ENCODE data around the gene MATN4.
A peak's percentile ranks its signal among the peaks of the same experiment; 100 is the strongest.

MATN4 gene

GRCh38 chr20:45297786-45298497 lies 10.2 kb downstream of the MATN4 start:
- Histone ChIP-seq H3K14ac (ENCODE audit: low read length in 2 of 2) (no peak overlapping the region), H3K4ac (ENCODE audit: low read depth in 1 of 2, low read length in 2 of 2) (no peak overlapping the region), H3K23ac (ENCODE audit: low read length in 2 of 2) (no peak overlapping the region), H3K27ac (ENCODE audit: low read length, poor library complexity, severe bottlenecking) (no peak overlapping the region), H2BK15ac (ENCODE audit: low read depth, poor library complexity, severe bottlenecking) (no peak overlapping the region), H3K36me3 (ENCODE audit: control insufficient read depth in 1 of 2, insufficient read depth in 2 of 2, low read depth in 1 of 2, low read length in 2 of 2) (no peaks in the 10 kb centered on the region), H3K79me1 (replicated peaks; ENCODE audit: low read length, poor library complexity, severe bottlenecking) (no peaks in the 10 kb centered on the region), H2BK5ac (ENCODE audit: low read depth, low read length, poor library complexity, severe bottlenecking) (no peak overlapping the region), H3K18ac (ENCODE audit: low read depth in 1 of 2, low read length in 2 of 2) (no peak overlapping the region), H3K4me2 (ENCODE audit: low read length, poor library complexity, severe bottlenecking) (no peak overlapping the region), H3K27me3 (ENCODE audit: control insufficient read depth in 1 of 2, insufficient read depth in 1 of 2, low read length in 2 of 2) (peaks cover 0 to 13% of the 10 kb centered on the region in 2 experiments), H2BK12ac (ENCODE audit: low read length in 2 of 2) (no peak overlapping the region), H3K4me3 (ENCODE audit: insufficient read depth in 1 of 2, low read depth in 1 of 2, low read length in 2 of 2) (no peak overlapping the region), H2AFZ (ENCODE audit: low read depth, low read length) (no peak overlapping the region), H3K4me1 (ENCODE audit: control insufficient read depth, insufficient read depth, low read depth, low read length) (peaks cover 8% of the 10 kb centered on the region), H3K9me3 (ENCODE audit: control insufficient read depth, low read length) (no peaks in the 10 kb centered on the region), H2BK120ac (ENCODE audit: low read depth, low read length) (no peak overlapping the region), H4K91ac (ENCODE audit: low read length) (no peak overlapping the region), H2AK5ac (ENCODE audit: low read length, severe bottlenecking) (no peak overlapping the region), H3K9ac (ENCODE audit: low read length) (no peak overlapping the region), H4K8ac (ENCODE audit: low read length) (no peak overlapping the region)
- DNase-seq, result no peak
- WGBS, result 94% methylated on average over 52 of the region's 52 CpGs

GRCh38 chr20:45294659-45295058 lies 13.4 kb downstream of the MATN4 start:
- no peak overlapping the region for H4K8ac ChIP-seq (ENCODE audit: low read length)
- H3K9me3 ChIP-seq (ENCODE audit: control insufficient read depth, low read length), result no peaks in the 10 kb centered on the region
- no peak overlapping the region for H3K4me3 ChIP-seq (ENCODE audit: insufficient read depth in 1 of 2, low read depth in 1 of 2, low read length in 2 of 2)
- no peak overlapping the region for H2AK5ac ChIP-seq (ENCODE audit: low read length, severe bottlenecking)
- no peak overlapping the region for H3K27ac ChIP-seq (ENCODE audit: low read length, poor library complexity, severe bottlenecking)
- H2BK120ac ChIP-seq (ENCODE audit: low read depth, low read length), result no peak overlapping the region
- H3K18ac ChIP-seq (ENCODE audit: low read depth in 1 of 2, low read length in 2 of 2), result no peak overlapping the region
- H2BK15ac ChIP-seq (ENCODE audit: low read depth, poor library complexity, severe bottlenecking), result peak overlapping the region; percentile 65
- H2BK12ac ChIP-seq (ENCODE audit: low read length in 2 of 2), result no peak overlapping the region
- H3K4me1 ChIP-seq (ENCODE audit: control insufficient read depth, insufficient read depth, low read depth, low read length), result peaks cover 8% of the 10 kb centered on the region
- H3K27me3 ChIP-seq (ENCODE audit: control insufficient read depth in 1 of 2, insufficient read depth in 1 of 2, low read length in 2 of 2), result peaks cover 0 to 15% of the 10 kb centered on the region in 2 experiments
- no peak overlapping the region for H4K91ac ChIP-seq (ENCODE audit: low read length)
- no peak overlapping the region for H3K4ac ChIP-seq (ENCODE audit: low read depth in 1 of 2, low read length in 2 of 2)
- WGBS, result no CpG with 5 or more reads among the region's 1 CpG
- H3K9ac ChIP-seq (ENCODE audit: low read length), result no peak overlapping the region
- H3K79me1 ChIP-seq (replicated peaks; ENCODE audit: low read length, poor library complexity, severe bottlenecking), result no peaks in the 10 kb centered on the region
- H2AFZ ChIP-seq (ENCODE audit: low read depth, low read length), result no peak overlapping the region
- H3K4me2 ChIP-seq (ENCODE audit: low read length, poor library complexity, severe bottlenecking), result no peak overlapping the region
- no peak overlapping the region for H2BK5ac ChIP-seq (ENCODE audit: low read depth, low read length, poor library complexity, severe bottlenecking)
- H3K14ac ChIP-seq (ENCODE audit: low read length in 2 of 2), result no peak overlapping the region
- no peaks in the 10 kb centered on the region for H3K36me3 ChIP-seq (ENCODE audit: control insufficient read depth in 1 of 2, insufficient read depth in 2 of 2, low read depth in 1 of 2, low read length in 2 of 2)
- no peak overlapping the region for H3K23ac ChIP-seq (ENCODE audit: low read length in 2 of 2)
- DNase-seq, result no peak

DNA sequence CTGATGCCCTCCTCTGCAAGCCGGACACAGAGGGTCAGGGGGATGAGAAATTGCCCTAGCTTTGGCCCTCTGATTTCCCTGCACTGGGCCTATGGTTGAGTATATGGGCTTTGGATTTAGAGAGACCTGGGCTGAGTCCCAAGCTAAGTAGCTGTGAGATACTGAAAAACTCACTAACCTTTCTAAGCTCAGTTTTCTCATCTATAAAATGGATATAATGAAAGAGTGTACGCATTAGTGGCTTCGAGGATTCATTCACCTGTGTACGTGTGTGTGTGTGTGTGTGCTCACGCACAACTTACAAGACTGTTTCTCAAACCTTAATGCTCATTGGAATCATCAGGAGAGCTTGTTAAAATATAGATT lies 14.1 kb downstream of the MATN4 start:
- H4K91ac ChIP-seq (ENCODE audit: low read length), result no peak overlapping the region
- DNase-seq, result no peak

DNA sequence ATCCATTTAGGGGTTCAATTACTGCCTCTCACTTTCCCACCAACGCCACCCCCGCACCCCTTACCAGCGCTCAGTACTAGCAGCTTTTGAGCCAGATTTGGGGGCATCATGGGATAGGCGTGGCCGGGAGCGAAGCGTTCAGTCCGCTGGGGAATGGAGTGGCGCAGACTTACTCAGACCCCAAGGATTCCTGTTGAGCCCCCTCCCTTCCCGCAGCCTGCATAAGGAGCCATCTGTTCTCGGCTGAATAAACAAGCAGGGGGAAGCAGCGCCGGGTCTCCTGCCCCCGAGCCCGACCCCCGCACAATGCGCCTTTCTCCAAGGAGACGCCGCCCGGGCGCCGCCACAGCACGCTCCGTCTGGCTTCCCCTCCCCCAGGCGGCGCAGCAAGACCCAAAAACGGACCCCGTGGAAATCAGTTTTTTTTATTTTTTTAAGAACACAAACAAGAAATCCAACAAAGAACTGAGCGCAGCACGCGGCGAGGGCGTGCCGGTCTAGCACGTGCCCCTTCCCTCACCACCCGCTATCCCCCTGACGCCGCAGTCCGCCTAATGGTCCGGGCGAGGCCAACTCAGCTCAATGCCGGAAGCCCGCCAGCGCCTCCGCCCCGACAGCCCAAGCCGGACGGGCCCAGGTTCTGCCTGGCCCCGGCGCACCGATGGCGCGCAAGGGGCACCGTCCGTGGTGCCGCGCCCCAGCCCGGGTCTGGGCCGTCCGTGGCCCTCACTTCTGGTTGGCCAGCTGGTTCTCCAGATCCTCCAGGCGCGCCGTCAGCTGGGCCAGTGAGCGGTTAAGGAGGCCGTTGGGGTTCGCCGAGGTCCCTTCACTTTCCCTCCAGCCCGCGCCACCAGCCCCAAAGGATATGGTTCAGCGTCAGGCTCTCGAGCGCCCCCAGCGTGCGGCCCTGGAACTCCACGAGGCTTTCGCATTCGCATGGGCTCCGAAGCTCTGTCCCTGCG lies 14.8 kb downstream of the MATN4 start:
- Histone ChIP-seq H4K8ac (ENCODE audit: low read length) (peak overlapping the region; percentile 76), H3K4me3 (ENCODE audit: insufficient read depth in 1 of 2, low read depth in 1 of 2, low read length in 2 of 2) (peak overlapping the region; percentile 64 to 77), H3K9ac (ENCODE audit: low read length) (peak overlapping the region; percentile 66), H3K9me3 (ENCODE audit: control insufficient read depth, low read length) (no peaks in the 10 kb centered on the region), H3K4me2 (ENCODE audit: low read length, poor library complexity, severe bottlenecking) (peak overlapping the region; percentile 93), H3K23ac (ENCODE audit: low read length in 2 of 2) (peak overlapping the region in 1 of 2 experiments; percentile 14), H2BK12ac (ENCODE audit: low read length in 2 of 2) (peak overlapping the region in 1 of 2 experiments; percentile 57), H4K91ac (ENCODE audit: low read length) (peak overlapping the region; percentile 81), H3K27ac (ENCODE audit: low read length, poor library complexity, severe bottlenecking) (no peak overlapping the region), H3K4ac (ENCODE audit: low read depth in 1 of 2, low read length in 2 of 2) (peak overlapping the region in 1 of 2 experiments; percentile 72), H2AK5ac (ENCODE audit: low read length, severe bottlenecking) (no peak overlapping the region), H2AFZ (ENCODE audit: low read depth, low read length) (peak overlapping the region; percentile 95), H3K36me3 (ENCODE audit: control insufficient read depth in 1 of 2, insufficient read depth in 2 of 2, low read depth in 1 of 2, low read length in 2 of 2) (no peaks in the 10 kb centered on the region), H2BK15ac (ENCODE audit: low read depth, poor library complexity, severe bottlenecking) (peak overlapping the region; percentile 87), H3K14ac (ENCODE audit: low read length in 2 of 2) (peak overlapping the region in 1 of 2 experiments; percentile 77), H3K79me1 (replicated peaks; ENCODE audit: low read length, poor library complexity, severe bottlenecking) (no peaks in the 10 kb centered on the region), H3K27me3 (ENCODE audit: control insufficient read depth in 1 of 2, insufficient read depth in 1 of 2, low read length in 2 of 2) (peaks cover 6 to 24% of the 10 kb centered on the region in 2 experiments), H3K4me1 (ENCODE audit: control insufficient read depth, insufficient read depth, low read depth, low read length) (peaks cover 8% of the 10 kb centered on the region), H2BK5ac (ENCODE audit: low read depth, low read length, poor library complexity, severe bottlenecking) (no peak overlapping the region), H2BK120ac (ENCODE audit: low read depth, low read length) (peak overlapping the region; percentile 12), H3K18ac (ENCODE audit: low read depth in 1 of 2, low read length in 2 of 2) (peak overlapping the region; percentile 63 to 91)
- WGBS, result 3% methylated on average over 78 of the region's 79 CpGs
- peak; percentile 73 for DNase-seq

More for the DNA sequence above, 14.1 kb downstream of the MATN4 start:
- Histone ChIP-seq H3K18ac (ENCODE audit: low read depth in 1 of 2, low read length in 2 of 2) (no peak overlapping the region), H2BK12ac (ENCODE audit: low read length in 2 of 2) (no peak overlapping the region), H3K79me1 (replicated peaks; ENCODE audit: low read length, poor library complexity, severe bottlenecking) (no peaks in the 10 kb centered on the region), H3K4me1 (ENCODE audit: control insufficient read depth, insufficient read depth, low read depth, low read length) (peaks cover 8% of the 10 kb centered on the region), H3K4me3 (ENCODE audit: insufficient read depth in 1 of 2, low read depth in 1 of 2, low read length in 2 of 2) (peak overlapping the region in 1 of 2 experiments; percentile 77), H3K36me3 (ENCODE audit: control insufficient read depth in 1 of 2, insufficient read depth in 2 of 2, low read depth in 1 of 2, low read length in 2 of 2) (no peaks in the 10 kb centered on the region), H3K23ac (ENCODE audit: low read length in 2 of 2) (no peak overlapping the region), H3K9ac (ENCODE audit: low read length) (no peak overlapping the region), H2AFZ (ENCODE audit: low read depth, low read length) (no peak overlapping the region), H2AK5ac (ENCODE audit: low read length, severe bottlenecking) (no peak overlapping the region), H2BK120ac (ENCODE audit: low read depth, low read length) (no peak overlapping the region), H3K27me3 (ENCODE audit: control insufficient read depth in 1 of 2, insufficient read depth in 1 of 2, low read length in 2 of 2) (peaks cover 0 to 18% of the 10 kb centered on the region in 2 experiments), H2BK5ac (ENCODE audit: low read depth, low read length, poor library complexity, severe bottlenecking) (no peak overlapping the region), H3K14ac (ENCODE audit: low read length in 2 of 2) (no peak overlapping the region), H3K27ac (ENCODE audit: low read length, poor library complexity, severe bottlenecking) (no peak overlapping the region), H3K4ac (ENCODE audit: low read depth in 1 of 2, low read length in 2 of 2) (no peak overlapping the region), H2BK15ac (ENCODE audit: low read depth, poor library complexity, severe bottlenecking) (no peak overlapping the region), H3K9me3 (ENCODE audit: control insufficient read depth, low read length) (no peaks in the 10 kb centered on the region), H4K8ac (ENCODE audit: low read length) (no peak overlapping the region), H3K4me2 (ENCODE audit: low read length, poor library complexity, severe bottlenecking) (peak overlapping the region; percentile 93)
- WGBS, result 50% methylated on average over 5 of the region's 5 CpGs

Data from mesenchymal stem cell (in vitro differentiated cells and primary cell).